ENCODE data around the gene BIN1. TPM values are rescaled to one million over a fixed set of nuclear protein-coding genes. Genes with fewer than 3 reads are reported as not detected.
"Not testable (repeated sequence)": the region's sequence is repeated elsewhere in the genome, so short reads cannot be mapped to it uniquely, and the experiment has no call there.

BIN1 gene
- total RNA-seq, 1 donor from 2014 or later = 26.9 TPM

DNA sequence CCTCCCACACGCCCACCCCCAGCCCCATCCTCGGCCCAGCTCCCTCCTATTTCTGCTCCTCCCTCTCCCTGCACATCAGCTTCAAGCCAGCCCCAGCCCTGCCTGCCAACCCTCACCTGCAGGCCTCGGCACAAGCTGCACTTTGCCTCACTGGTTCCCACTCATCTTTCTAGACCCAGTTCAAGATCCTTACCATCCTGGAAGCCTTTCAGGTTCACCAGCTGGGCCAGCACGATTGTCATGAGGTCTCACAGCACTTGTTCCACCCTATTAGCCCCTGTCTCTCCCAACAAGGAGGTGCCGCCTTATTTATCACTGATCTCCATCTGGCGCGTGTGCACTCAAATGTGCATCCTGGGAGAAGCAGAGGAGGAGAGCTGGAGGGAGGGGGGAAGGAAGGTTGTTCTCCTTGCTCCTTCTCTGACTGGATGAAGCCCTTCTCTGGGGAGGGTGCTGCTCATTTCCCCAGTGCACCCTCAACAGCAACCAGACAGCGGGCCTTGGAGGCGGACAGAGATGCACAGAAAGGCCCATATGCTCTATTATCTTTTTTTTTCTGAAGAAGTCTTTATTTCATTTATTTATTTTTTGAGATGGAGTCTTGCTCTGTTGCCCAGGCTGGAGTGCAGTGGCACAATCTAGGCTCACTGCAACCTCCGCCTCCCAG is 15.5 kb upstream of the BIN1 start:
- H3K27me3 Mint-ChIP-seq (ENCODE audit: insufficient read depth, low read depth) = peaks cover 6% of the 10 kb centered on the region
- Histone ChIP-seq H3F3A (ENCODE audit: low read depth) (no peaks in the 10 kb centered on the region), H3K4me3 (no peak overlapping the region), H3K27me3 (no peaks in the 10 kb centered on the region), H3K4me1 (peaks cover under 1% of the 10 kb centered on the region), H3K79me2 (ENCODE audit: low read depth) (no peaks in the 10 kb centered on the region), H3K9me3 (ENCODE audit: low read depth) (no peaks in the 10 kb centered on the region), H3K27ac (no peak overlapping the region), H2AFZ (replicated peaks) (no peak overlapping the region), H4K20me1 (ENCODE audit: low read depth) (no peaks in the 10 kb centered on the region), H3K36me3 (no peaks in the 10 kb centered on the region), H3K4me2 (no peak overlapping the region), H3K9ac (no peak overlapping the region)
- peaks cover 44% of the 10 kb centered on the region for H3K9me3 Mint-ChIP-seq
- DNase-seq (ENCODE audit: low spot score) = no peak
- H3K36me3 Mint-ChIP-seq = no peaks in the 10 kb centered on the region
- no peak overlapping the region for H3K4me3 Mint-ChIP-seq
- no peak overlapping the region for H3K27ac Mint-ChIP-seq
- TF ChIP-seq EZH2 (IDR thresholded peaks at IDR 0.05) (no peak), EZH2phosphoT487 (IDR thresholded peaks at IDR 0.05) (no peak)
- TF ChIP-seq, protein P1, sequence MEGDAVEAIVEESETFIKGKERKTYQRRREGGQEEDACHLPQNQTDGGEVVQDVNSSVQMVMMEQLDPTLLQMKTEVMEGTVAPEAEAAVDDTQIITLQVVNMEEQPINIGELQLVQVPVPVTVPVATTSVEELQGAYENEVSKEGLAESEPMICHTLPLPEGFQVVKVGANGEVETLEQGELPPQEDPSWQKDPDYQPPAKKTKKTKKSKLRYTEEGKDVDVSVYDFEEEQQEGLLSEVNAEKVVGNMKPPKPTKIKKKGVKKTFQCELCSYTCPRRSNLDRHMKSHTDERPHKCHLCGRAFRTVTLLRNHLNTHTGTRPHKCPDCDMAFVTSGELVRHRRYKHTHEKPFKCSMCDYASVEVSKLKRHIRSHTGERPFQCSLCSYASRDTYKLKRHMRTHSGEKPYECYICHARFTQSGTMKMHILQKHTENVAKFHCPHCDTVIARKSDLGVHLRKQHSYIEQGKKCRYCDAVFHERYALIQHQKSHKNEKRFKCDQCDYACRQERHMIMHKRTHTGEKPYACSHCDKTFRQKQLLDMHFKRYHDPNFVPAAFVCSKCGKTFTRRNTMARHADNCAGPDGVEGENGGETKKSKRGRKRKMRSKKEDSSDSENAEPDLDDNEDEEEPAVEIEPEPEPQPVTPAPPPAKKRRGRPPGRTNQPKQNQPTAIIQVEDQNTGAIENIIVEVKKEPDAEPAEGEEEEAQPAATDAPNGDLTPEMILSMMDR (IDR thresholded peaks at IDR 0.05) = no peak
- H3K4me1 Mint-ChIP-seq = peaks cover 5% of the 10 kb centered on the region

DNA sequence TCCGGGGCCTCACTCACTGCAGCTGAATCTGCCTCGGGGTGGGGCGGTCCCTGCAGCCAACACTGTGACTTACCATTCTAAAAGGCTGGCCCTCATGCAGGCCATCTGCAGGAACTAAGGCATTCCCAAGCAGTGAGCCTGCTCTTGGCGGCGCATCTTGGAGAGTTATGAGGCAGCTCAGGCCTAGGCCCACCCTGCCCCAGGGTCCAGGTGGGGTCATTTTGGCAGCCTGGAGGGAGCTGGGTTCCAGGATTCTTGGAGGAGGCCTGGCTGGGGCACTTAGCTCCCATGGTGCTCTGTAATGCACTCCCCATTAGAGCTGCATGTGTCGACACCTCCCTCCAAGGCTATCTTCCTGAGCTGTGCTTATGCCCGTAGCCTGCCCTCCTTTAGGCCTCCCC is 14.8 kb upstream of the BIN1 start:
- no peaks in the 10 kb centered on the region for H3K36me3 Mint-ChIP-seq
- Histone ChIP-seq H3K4me2 (no peak overlapping the region), H3K4me1 (no peaks in the 10 kb centered on the region), H3K27ac (no peak overlapping the region), H2AFZ (replicated peaks) (no peak overlapping the region), H3K79me2 (ENCODE audit: low read depth) (no peaks in the 10 kb centered on the region), H3K4me3 (no peak overlapping the region), H3K27me3 (no peaks in the 10 kb centered on the region), H3F3A (ENCODE audit: low read depth) (no peaks in the 10 kb centered on the region), H3K9me3 (ENCODE audit: low read depth) (no peaks in the 10 kb centered on the region), H3K9ac (no peak overlapping the region), H4K20me1 (ENCODE audit: low read depth) (no peaks in the 10 kb centered on the region), H3K36me3 (no peaks in the 10 kb centered on the region)
- no peak for TF ChIP-seq EZH2 (IDR thresholded peaks at IDR 0.05)
- TF ChIP-seq, protein P1 (IDR thresholded peaks at IDR 0.05) = no peak
- no peak for TF ChIP-seq EZH2phosphoT487 (IDR thresholded peaks at IDR 0.05)
- H3K27me3 Mint-ChIP-seq (ENCODE audit: insufficient read depth, low read depth) = peaks cover 6% of the 10 kb centered on the region
- peaks cover 5% of the 10 kb centered on the region for H3K4me1 Mint-ChIP-seq
- H3K4me3 Mint-ChIP-seq = no peak overlapping the region
- peaks cover 49% of the 10 kb centered on the region for H3K9me3 Mint-ChIP-seq
- no peak overlapping the region for H3K27ac Mint-ChIP-seq
- DNase-seq (ENCODE audit: low spot score) = no peak

DNA sequence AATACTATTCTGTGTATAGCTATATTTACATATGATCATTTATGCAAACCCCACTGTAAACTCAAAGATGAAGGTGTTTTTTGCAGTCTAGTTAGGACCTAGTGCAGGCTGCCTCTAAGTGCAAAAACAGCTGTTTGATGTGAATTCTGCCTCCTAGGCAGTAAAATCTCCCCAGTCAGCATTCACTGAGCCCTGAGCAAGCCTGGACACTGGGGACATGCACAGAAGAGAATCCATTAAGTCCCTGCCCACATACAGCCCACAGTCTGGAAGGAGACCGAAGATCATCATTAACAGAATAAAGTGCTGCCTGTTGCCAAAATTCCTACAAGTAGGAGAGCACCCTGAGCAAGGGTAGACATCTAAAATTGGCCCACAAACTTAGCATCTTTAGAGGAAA is 14.4 kb upstream of the BIN1 start:
- Histone ChIP-seq H3K79me2 (ENCODE audit: low read depth) (no peaks in the 10 kb centered on the region), H3F3A (ENCODE audit: low read depth) (no peaks in the 10 kb centered on the region), H3K4me1 (no peaks in the 10 kb centered on the region), H3K4me2 (no peak overlapping the region), H3K9me3 (ENCODE audit: low read depth) (no peaks in the 10 kb centered on the region), H3K9ac (no peak overlapping the region), H3K27me3 (no peaks in the 10 kb centered on the region), H2AFZ (replicated peaks) (no peak overlapping the region), H3K4me3 (no peak overlapping the region), H4K20me1 (ENCODE audit: low read depth) (no peaks in the 10 kb centered on the region), H3K27ac (no peak overlapping the region), H3K36me3 (no peaks in the 10 kb centered on the region)
- H3K36me3 Mint-ChIP-seq = no peaks in the 10 kb centered on the region
- H3K4me1 Mint-ChIP-seq = peaks cover 5% of the 10 kb centered on the region
- peaks cover 6% of the 10 kb centered on the region for H3K27me3 Mint-ChIP-seq (ENCODE audit: insufficient read depth, low read depth)
- TF ChIP-seq, protein P1 (IDR thresholded peaks at IDR 0.05) = no peak
- TF ChIP-seq EZH2phosphoT487 (IDR thresholded peaks at IDR 0.05) (no peak), EZH2 (IDR thresholded peaks at IDR 0.05) (no peak)
- H3K4me3 Mint-ChIP-seq = no peak overlapping the region
- DNase-seq (ENCODE audit: low spot score) = no peak
- no peak overlapping the region for H3K27ac Mint-ChIP-seq
- H3K9me3 Mint-ChIP-seq = peaks cover 47% of the 10 kb centered on the region

DNA sequence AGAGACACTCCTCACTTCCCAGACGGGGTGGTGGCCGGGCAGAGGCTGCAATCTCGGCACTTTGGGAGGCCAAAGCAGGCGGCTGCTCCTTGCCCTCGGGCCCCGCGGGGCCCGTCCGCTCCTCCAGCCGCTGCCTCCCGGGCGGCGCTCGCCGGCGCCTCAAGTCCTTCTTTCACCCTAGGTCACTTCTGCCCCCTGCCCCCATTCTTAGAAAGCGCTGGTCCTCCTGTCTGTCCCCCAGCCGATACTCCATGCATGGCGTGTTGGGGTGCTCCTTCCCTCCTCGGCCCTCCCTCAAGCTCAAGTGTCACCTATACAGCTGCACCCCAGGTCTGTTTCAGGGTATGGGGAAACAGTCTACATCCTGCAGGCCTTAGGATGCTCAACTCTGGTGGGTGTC is 13.5 kb upstream of the BIN1 start:
- H3K4me3 Mint-ChIP-seq; H3K36me3 Mint-ChIP-seq; H3K27me3 ChIP-seq; H3K9me3 ChIP-seq (ENCODE audit: low read depth); H3K27ac ChIP-seq; H3K27me3 Mint-ChIP-seq (ENCODE audit: insufficient read depth, low read depth); H3F3A ChIP-seq (ENCODE audit: low read depth); DNase-seq (ENCODE audit: low spot score); H4K20me1 ChIP-seq (ENCODE audit: low read depth); H3K27ac Mint-ChIP-seq; H3K79me2 ChIP-seq (ENCODE audit: low read depth); H3K9ac ChIP-seq; H2AFZ ChIP-seq (replicated peaks); H3K36me3 ChIP-seq; H3K4me2 ChIP-seq; H3K4me1 Mint-ChIP-seq; H3K4me1 ChIP-seq; H3K4me3 ChIP-seq: not testable (repeated sequence)
- peaks cover 47% of the 10 kb centered on the region for H3K9me3 Mint-ChIP-seq

Measured in neural progenitor cell (in vitro differentiated cells).